Erythroblast (primary cell): ENCODE measurements around the gene SH2D6.
A peak's percentile ranks its signal among the peaks of the same experiment; 100 is the strongest.
"Not testable (repeated sequence)": the region's sequence is repeated elsewhere in the genome, so short reads cannot be mapped to it uniquely, and the experiment has no call there.

Experiments used
- DNase-seq, 2 experiments: peaks; one replicate each; lab custom pipeline; 2025; lab: John Stamatoyannopoulos, UW
- GATA1 ChIP-seq: IDR thresholded peaks from 2 replicates; pipeline ENCODE4 v1.6.1; 2011; ENCODE audit warnings: low read depth, mild to moderate bottlenecking, control low read depth, low read length, moderate library complexity
- POLR2A ChIP-seq: IDR thresholded peaks from 2 replicates; pipeline ENCODE4 v1.6.1; 2011; ENCODE audit warnings: mild to moderate bottlenecking, low read length

Gene SH2D6

DNA sequence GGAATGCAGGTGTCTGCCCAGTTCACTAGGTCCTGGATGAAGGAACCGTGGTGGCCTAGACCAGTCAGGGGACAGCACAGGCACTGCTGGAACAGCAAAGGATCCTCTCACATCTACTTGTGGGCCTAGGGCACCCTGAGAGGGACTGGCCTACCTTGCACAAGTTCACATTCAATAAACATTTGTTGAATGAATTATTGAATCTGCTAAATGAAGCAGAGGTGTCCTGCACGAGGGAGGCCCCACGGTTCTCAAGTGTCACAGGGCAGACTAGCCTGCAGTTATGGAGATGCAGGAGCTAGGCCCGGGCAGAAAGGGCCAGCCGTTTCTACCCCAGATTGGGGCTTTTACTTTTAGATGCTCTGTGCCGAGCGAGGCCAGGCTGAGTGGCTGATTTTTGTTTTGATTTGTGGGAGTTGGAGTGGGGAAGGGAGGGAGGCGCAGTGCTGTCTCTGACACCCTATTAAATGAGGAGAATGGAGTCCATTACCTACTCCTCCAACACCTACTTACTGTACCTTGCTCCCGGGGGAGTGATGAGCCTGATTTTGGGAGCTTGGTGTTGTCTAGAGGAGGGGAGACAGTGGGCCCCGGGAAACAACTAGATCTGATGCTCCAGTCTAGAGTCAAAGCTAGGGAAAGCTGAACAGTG, 18.4 kb downstream of the SH2D6 start:
- peak in 1 of 2 experiments; percentile 61 for DNase-seq
- TF ChIP-seq GATA1 (no peak), POLR2A (no peak)

- peak; percentile 92 to 96 for DNase-seq
- peak; percentile 70 for TF ChIP-seq POLR2A
- no peak for TF ChIP-seq GATA1
Observed at GRCh38 chr2:85437488-85438200, 19.1 kb downstream of the SH2D6 start.

DNA sequence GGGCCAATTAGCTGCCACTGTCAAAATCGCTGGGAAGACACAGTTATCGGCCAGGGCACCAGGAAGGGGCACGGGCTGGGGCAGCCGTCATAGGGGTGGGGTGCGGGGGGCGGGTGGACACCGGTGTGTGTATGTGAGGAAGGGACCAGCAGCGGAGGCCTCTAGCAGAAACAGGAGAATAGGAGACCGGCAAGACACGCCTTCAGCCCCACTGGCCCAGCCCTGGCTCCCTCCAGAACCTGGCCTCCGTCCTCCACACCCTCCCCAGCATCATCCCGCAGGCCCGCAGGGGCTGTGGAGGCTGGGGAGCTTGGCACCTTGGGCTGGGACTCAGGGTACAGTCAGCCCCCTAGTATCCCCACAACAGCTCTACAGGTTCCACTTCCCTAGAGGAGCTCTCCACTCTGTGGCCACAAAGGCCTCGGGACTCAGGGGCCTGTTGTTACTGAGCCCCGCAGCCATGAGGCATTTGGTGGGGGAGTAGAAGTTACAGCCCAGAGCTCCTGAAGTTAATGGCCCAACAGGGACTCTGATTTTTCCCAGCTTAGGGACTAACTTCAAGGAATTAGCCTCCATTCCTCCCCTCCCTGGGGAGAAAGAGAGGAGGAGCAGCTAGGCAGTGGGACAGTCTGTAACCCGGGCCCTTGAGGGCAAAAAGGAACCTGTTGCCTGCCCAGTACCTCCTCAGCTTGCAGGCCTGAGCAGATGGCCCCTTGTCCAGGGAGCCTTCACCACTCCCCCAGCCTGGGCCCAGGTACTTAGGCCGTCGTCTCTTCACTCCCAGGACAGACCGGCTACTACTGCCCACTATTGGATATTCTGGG, 19.9 kb downstream of the SH2D6 start:
- peak; percentile 32 for TF ChIP-seq POLR2A
- TF ChIP-seq GATA1: no peak
- no peak for DNase-seq

- TF ChIP-seq POLR2A (no peak), GATA1 (no peak)
- no peak for DNase-seq
Observed at GRCh38 chr2:85439025-85439472, 20.5 kb downstream of the SH2D6 start.

GRCh38 chr2:85439569-85439968, 21.1 kb downstream of the SH2D6 start:
- DNase-seq: not testable (repeated sequence)

- TF ChIP-seq POLR2A (no peak), GATA1 (no peak)
- DNase-seq: no peak
Observed at GRCh38 chr2:85439986-85440385, 21.5 kb downstream of the SH2D6 start.

GRCh38 chr2:85440729-85441128, 22.2 kb downstream of the SH2D6 start:
- DNase-seq: no peak
- TF ChIP-seq POLR2A (no peak), GATA1 (no peak)

GRCh38 chr2:85441864-85442263, 23.4 kb downstream of the SH2D6 start:
- DNase-seq: no peak
- TF ChIP-seq POLR2A: no peak
- TF ChIP-seq GATA1: no peak

GRCh38 chr2:85444629-85445172, 26.2 kb downstream of the SH2D6 start:
- no peak for TF ChIP-seq GATA1
- no peak for TF ChIP-seq POLR2A
- no peak for DNase-seq

- DNase-seq: peak; percentile 42 to 80
- TF ChIP-seq POLR2A (peak; percentile 21), GATA1 (no peak)
Observed at GRCh38 chr2:85445316-85446295, 27.1 kb downstream of the SH2D6 start.

GRCh38 chr2:85446296-85447221, 28.0 kb downstream of the SH2D6 start:
- DNase-seq: no peak
- TF ChIP-seq POLR2A (no peak), GATA1 (no peak)

- no peak for TF ChIP-seq GATA1
- TF ChIP-seq POLR2A: no peak
- DNase-seq: no peak
Observed at GRCh38 chr2:85447222-85447585, 28.7 kb downstream of the SH2D6 start.
